GM12892 (cell line): Measurements from ENCODE around the gene KREMEN1.

ENCODE experiments used
- DNase-seq: peaks from one replicate; pipeline ENCODE4 v3.0.0; 2011; ENCODE audit not compliant: insufficient read length
- FAIRE-seq: peaks from 2 replicates; lab custom pipeline; 2011; peaks lifted over from hg19 to GRCh38; lab: Jason Lieb, UNC
- POLR2A ChIP-seq: IDR thresholded peaks from 2 replicates; pipeline ENCODE4 v1.6.1; 2011; ENCODE audit warnings: low read depth, low read length, control low read depth
- POLR2AphosphoS5 ChIP-seq: IDR thresholded peaks from 2 replicates; pipeline ENCODE4 v1.6.1; 2011; ENCODE audit warnings: low read depth, low read length, control low read depth
- TAF1 ChIP-seq: IDR thresholded peaks from 2 replicates; pipeline ENCODE4 v1.6.1; 2011; ENCODE audit warnings: low read depth, mild to moderate bottlenecking, control low read depth, low read length, borderline replicate concordance

Gene KREMEN1

DNA sequence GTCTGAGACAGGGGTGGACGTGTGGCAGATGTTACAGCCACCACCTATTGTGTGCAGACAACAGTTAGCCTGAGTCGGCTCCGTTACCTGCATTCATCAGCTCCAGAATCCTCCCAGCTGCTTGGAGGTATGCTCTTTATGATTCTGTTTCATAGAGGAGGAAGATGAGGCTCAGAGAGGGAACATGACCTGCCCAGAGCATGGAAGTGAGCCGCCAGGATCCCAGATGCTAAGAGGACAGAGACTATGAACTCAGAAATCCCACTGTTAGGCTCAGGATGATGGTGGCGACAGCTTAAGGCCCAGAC, 134.4 kb downstream of the KREMEN1 start:
- no peak for DNase-seq
- no peak for FAIRE-seq
- TF ChIP-seq POLR2A, result no peak
- no peak for TF ChIP-seq POLR2AphosphoS5
- TF ChIP-seq TAF1, result no peak

DNA sequence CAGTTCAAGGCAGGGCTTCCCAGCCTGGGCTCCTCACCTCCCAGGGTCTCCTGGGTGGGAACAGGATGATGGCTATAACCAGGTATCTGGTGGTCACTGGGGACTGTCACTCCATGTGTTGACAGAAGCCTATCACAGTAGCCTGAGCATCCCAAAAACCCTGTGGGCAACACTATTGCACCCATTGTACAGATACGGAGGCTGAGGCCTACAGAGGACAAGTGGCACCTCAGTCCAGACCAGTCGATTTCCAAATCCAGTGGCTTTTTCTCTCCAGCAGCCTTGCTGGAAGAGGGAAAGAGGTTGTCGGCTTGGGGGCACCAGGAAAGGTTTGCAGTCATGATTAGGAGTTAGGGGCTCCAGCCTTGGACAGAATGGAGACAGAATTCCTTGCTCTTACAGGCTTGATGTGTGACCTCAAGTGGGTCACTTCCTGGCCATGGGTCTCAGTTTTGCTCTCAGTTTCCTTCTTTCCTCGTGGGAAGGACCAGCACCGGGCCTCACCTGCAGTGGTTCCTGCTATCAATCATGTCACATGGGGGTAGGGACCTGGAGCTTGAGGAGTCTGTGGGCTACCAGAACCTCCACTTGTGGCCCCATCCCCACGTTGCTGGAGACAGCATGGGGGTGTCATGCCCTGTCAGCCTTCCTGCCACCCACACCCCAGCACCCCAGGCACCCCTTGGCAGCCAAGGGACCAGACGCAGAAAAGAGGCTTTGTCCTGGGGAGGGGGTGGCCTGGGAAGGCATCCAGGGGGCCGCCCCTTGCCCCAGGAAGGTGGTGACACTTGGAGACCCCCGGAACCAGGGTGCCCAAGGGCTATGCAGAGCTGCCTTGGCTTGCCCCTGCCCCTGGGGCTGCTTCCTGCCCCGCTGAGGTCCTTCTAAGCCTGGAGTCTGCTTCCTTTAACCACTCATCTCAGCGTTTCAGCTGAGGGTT, 135.0 kb downstream of the KREMEN1 start:
- DNase-seq (no peak), FAIRE-seq (peak; percentile 57)
- no peak for TF ChIP-seq POLR2A
- TF ChIP-seq POLR2AphosphoS5, result no peak
- no peak for TF ChIP-seq TAF1

DNA sequence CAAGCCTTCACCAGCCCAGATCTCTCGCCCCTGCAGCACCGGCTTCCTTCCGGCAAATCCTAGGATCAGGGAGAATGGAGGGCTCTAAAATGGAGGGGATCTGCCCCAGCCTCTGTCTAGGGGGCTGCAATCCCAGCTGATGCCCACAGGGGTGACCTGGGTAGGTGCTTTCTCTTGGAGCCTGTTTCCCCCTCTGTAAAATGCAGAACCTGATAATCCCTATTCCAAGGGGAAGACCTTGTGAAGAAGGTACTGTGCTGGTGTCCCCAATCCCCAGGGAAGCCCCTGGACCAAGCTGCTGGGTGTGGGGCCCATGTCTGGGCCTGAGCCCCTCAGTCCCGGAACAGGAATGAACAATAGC, 135.6 kb downstream of the KREMEN1 start:
- FAIRE-seq, result peak; percentile 61
- DNase-seq, result no peak
- no peak for TF ChIP-seq TAF1
- TF ChIP-seq POLR2A, result no peak
- TF ChIP-seq POLR2AphosphoS5, result no peak

DNA sequence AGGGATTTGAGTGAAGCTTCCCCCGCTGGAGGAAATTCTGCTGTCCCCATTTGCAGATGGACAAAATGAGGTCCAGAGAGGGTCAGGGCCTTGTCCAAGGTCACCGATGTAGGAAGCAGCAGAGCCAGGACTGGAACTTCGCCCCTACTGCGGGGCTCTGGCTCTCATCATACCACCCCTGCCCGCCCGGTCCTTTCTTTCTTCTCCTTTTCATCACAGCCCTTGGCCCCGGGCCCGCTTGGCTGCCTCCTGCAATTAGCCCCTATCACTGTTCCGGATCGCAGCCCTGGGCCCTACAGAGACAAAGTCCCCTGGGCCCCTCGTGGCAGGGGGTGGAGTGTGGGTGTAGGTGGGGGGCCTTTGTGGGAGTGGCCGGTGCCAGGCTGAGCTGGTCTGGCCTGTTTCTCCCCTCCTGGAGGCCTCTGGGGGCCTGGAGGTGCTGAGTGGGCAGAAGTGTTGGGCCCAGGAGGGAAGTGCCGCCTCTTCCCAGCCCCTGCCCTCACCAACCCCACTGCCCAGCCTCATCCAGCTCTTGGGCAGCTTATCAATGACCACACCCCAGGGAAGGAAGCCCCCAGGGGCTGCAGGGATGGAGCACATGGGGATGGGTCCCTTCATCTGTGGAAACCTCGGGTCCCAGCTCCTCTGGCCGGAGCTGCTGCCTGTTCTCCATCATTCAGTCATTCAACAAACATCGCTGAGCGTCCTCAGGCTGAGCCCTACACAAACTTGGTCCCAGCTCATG, 136.2 kb downstream of the KREMEN1 start:
- no peak for FAIRE-seq
- TF ChIP-seq TAF1 (no peak), POLR2AphosphoS5 (no peak), POLR2A (no peak)
- DNase-seq, result no peak

DNA sequence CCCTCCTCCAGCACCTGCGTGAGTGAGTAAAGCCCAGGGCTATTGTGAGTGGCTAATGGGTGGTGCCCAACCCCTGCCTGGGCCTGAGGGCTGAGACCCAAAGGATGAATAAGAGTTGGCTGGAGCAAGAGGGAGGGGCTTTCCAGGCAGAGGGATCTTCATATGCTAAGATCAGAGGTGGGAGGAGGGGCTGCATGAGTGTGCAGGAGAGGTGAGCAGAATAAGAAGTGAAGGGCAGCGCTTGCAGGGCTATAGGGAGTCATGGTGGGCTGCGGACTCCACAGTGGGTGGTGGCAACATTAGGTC, 136.7 kb downstream of the KREMEN1 start:
- DNase-seq (no peak), FAIRE-seq (no peak)
- TF ChIP-seq POLR2AphosphoS5 (no peak), TAF1 (no peak), POLR2A (no peak)

DNA sequence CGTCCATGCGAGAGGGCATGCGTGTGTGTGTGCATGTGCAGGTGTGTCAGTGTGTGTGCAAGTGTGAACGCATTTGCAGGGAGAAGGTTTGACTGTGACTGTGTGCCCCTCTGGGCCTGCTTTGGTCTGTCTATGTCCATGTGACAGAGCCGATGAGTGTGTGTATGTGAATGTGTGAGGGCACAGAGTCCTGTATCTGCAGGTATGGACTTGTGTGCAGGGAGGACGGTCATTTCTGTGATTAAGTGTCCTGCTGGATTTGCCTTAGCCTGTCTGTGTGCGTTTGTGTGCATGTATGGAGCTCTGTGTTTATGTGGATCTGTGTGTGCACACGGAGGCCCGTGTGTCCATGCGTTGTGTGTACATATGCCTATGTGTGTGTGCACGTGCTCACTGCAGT, 138.2 kb downstream of the KREMEN1 start:
- DNase-seq, result no peak
- no peak for FAIRE-seq
- TF ChIP-seq POLR2A (no peak), POLR2AphosphoS5 (no peak), TAF1 (no peak)

DNA sequence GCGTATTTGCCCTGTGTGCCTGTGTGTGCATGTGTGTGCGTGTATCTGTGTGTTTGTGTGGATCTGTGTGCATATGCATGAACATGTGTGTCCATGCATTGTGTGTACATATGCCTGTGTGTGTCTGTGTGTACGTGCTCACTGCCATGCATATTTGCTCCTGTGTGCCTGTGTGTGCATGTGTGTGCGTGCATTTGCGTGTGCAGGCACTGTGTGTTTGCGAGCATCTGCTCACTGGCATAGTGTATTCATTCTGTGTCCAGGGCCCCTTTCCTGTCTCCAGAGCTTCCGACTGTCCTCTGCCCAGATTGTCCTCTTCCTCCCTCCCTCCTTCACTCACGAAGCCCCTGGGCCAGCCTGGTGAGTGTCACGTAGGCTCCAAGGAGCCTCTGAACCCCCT, 138.6 kb downstream of the KREMEN1 start:
- no peak for TF ChIP-seq POLR2AphosphoS5
- TF ChIP-seq POLR2A, result no peak
- no peak for TF ChIP-seq TAF1
- FAIRE-seq (no peak), DNase-seq (no peak)

DNA sequence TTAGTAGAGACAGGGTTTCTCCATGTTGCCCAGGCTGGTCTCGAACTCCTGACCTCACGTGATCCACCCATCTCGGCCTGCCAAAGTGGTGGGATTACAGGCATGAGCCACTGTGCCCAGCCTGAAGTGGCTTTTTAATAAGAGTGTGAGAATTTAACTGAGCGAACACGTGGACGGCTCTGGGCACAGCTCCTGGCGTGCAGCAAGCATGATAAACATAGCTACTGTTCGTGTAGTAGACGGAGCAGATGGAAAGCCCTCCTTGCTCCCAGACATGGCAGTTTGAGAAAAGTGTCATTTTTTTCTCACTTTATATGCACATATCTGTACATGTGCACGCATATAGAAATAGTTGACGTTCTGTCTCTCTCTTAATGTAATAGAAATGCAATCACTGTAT, 139.9 kb downstream of the KREMEN1 start:
- DNase-seq, result no peak
- peak; percentile 17 for FAIRE-seq
- TF ChIP-seq POLR2AphosphoS5 (no peak), POLR2A (no peak), TAF1 (no peak)

DNA sequence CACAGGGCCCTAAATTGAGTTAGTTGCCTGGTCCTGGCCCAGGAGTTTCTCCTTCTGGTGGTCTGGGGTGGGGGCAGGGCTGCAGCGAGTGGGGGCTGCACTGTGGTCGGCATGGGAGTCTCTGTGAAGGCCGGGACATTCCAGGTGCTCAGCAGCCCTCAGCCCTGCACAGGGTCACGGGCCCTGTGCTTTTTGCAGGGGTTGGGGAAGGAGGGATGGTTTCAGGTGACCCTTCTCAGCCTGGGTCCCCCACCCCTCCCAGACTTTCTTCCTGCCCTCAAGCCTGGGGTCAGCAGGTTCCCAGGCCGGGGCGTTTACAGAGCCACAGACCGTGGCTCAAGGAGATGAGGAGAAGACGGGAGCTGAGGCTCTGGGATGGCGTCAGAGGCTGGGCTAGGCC, 140.7 kb downstream of the KREMEN1 start:
- no peak for FAIRE-seq
- TF ChIP-seq POLR2A (no peak), TAF1 (no peak), POLR2AphosphoS5 (no peak)
- DNase-seq, result no peak

DNA sequence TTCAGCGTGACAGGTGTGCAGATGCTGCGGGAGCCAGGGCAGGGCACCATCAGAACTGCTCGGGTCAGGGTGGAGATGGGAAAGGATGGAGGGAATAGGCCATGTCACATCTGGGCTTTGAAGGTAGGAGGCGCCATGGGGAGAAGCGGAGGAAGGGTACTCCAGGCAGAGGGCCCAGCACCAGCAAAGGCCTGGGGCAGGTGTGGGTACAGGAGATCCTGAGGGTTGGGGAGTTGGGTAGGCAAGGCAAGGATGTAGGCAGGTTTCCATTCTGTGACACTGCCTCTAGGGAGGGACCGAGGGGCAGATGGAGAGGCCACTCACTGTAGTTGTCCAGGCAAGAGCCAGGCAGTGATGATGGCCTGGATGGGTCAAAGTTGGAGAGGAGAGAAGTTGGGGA, 141.4 kb downstream of the KREMEN1 start:
- DNase-seq (no peak), FAIRE-seq (no peak)
- TF ChIP-seq TAF1, result no peak
- TF ChIP-seq POLR2AphosphoS5, result no peak
- TF ChIP-seq POLR2A, result no peak

DNA sequence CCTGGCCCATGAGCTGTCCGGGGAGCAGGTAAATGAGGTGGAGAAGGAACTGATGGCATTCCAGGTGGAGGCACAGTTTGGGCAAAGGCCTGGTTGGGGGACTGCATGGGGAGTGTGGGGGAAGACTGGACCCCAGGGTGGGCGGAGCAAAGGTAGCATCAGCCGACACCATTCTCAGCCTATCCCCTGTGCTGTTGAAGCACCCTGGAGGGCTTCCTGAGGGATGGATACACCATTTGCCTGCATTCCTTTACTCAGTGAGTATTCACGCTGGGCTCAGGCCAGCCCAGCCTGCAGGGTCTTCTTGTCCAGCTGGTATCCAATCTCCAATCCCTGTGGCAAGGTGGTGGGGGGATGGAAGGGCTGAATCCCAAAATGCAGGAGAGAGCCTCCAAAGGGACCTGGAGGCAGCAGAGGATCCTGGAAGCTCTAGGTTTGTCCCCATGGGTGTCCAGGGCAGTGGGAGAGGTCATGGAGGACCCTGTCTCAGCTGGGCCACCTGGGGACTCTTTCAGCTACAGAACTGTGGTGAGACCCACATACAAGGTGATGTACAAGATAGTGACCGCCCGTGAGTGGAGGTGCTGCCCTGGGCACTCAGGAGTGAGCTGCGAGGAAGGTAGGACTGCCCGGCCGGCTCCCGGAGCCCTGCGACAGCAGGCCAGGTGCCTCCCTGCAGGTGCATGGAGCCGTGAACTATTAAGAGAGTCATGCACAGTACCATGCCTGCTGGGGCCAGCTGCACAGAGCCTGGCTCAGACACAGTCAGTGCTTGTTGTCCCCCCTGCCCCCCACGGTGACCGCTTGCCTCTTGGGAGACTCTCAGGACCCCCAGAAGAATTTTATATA, 142.4 kb downstream of the KREMEN1 start:
- FAIRE-seq (no peak), DNase-seq (peak; percentile 30)
- TF ChIP-seq POLR2AphosphoS5 (no peak), POLR2A (no peak), TAF1 (no peak)
